ENCODE data around the gene TMEM92. TPM values are rescaled to one million over a fixed set of nuclear protein-coding genes. Genes with fewer than 3 reads are reported as not detected.

The TMEM92 gene
- total and polyA plus RNA-seq, 10 of the 15 experiments (the other 5 are each of a cell fraction or from before 2014, with no cell fraction given): 0.11 to 1.2 (median 0.32) TPM

- Histone ChIP-seq H3K9ac (ENCODE audit: control insufficient read depth, insufficient read depth, low read length) (no peak overlapping the region), H3K79me2 (ENCODE audit: control insufficient read depth, insufficient read depth, low read length) (no peaks in the 10 kb centered on the region), H3K27ac (ENCODE audit: control insufficient read depth, insufficient read depth) (no peak overlapping the region), H3K4me3 (no peak overlapping the region), H2AFZ (ENCODE audit: control insufficient read depth, low read depth, low read length) (no peak overlapping the region), H4K20me1 (ENCODE audit: control insufficient read depth, insufficient read depth) (no peaks in the 10 kb centered on the region), H3K4me1 (ENCODE audit: control insufficient read depth, insufficient read depth, low read length) (no peaks in the 10 kb centered on the region), H3K4me2 (ENCODE audit: control insufficient read depth, insufficient read depth) (no peak overlapping the region), H3K9me3 (replicated peaks; ENCODE audit: control insufficient read depth, insufficient read depth, low read length) (no peaks in the 10 kb centered on the region), H3K36me3 (ENCODE audit: control insufficient read depth in 2 of 2, insufficient read depth in 2 of 2, low read length in 1 of 2) (no peaks in the 10 kb centered on the region), H3K27me3 (replicated peaks in 1 of 2; ENCODE audit: control insufficient read depth in 2 of 2, insufficient read depth in 2 of 2, low read length in 1 of 2) (no peaks in the 10 kb centered on the region; a peak in 1 of 4 replicates)
- in situ Hi-C loops (cut with MboI): no loop called here
- POLR2A ChIA-PET: interaction anchor here (0.6 to 1.2 kb wide), 3 partner anchors 55 to 91 kb away, joined by 3 to 4 read pairs (median 4); no protein-coding TSS in a partner anchor
- SMC1A ChIA-PET (ENCODE audit: uncharacterized antibody, unreplicated experiment): interaction anchor here (1.0 to 9.4 kb wide), 6 partner anchors 27 to 98 kb away, joined by 3 to 87 read pairs (median 4); no protein-coding TSS in a partner anchor
- TF ChIP-seq PRDM15 (CRISPR knock-in tag; IDR thresholded peaks at IDR 0.05) (no peak), RELA (IDR thresholded peaks at IDR 0.05; ENCODE audit: borderline replicate concordance, partially characterized antibody) (no peak), PKNOX1 (IDR thresholded peaks at IDR 0.05) (peak; percentile 75), ZBTB33 (IDR thresholded peaks at IDR 0.05) (no peak)
- FAIRE-seq: no peak
- no TSS peak for BruUV-seq (replicated peaks)
- intact Hi-C loops (cut with micrococcal nuclease; ENCODE audit: unreplicated experiment): no loop called here
- CTCF ChIA-PET: interaction anchor here (1.0 to 19.2 kb wide), 8 partner anchors 15 to 99 kb away, joined by 3 to 298 read pairs (median 4); partner anchors contain the start of gene COL1A1
- WGBS (ENCODE audit: insufficient coverage, insufficient replicate concordance, low lambda C conversion rate, missing lambda C conversion rate): 12% methylated on average over 10 of the region's 10 CpGs
- ATAC-seq: no peak
- no peak for DNase-seq (ENCODE audit: low read depth, low spot score)
- RAD21 ChIA-PET (ENCODE audit: unreplicated experiment): interaction anchor here (1.0 to 5.6 kb wide), 5 partner anchors 30 to 98 kb away, joined by 3 to 51 read pairs (median 8); partner anchors contain the start of gene COL1A1
Measured at GRCh38 chr17:50267074-50267841, 7.0 kb upstream of the TMEM92 start.

Data from GM12878 (cell line).